ENCODE results near the gene RASGRP3.
A peak's percentile ranks its signal among the peaks of the same experiment; 100 is the strongest.

RASGRP3 gene

DNA sequence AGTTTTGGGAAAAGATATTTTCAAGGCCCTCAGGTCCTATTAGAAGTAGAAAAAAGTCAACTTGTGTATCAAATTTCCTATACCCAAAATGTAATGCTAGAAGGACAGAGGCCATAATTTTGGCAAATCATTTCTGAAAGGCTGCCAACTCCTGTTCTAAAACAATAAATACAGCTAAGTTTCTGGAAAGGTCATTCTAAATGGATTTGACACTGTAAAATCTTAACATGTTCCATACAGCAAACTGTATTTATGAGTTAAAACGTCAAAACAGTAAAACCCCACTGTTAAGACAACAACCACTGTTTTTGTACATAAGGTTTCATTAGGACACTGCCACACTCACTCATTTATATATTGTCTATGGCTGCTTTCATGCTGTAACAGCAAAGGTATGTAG is 113.0 kb downstream of the RASGRP3 start:
- DNase-seq, result no peak

- no peak for DNase-seq
Observed at GRCh38 chr2:33595385-33595784, 118.9 kb downstream of the RASGRP3 start.

- no peak for DNase-seq
Observed at GRCh38 chr2:33597026-33597425, 120.6 kb downstream of the RASGRP3 start.

GRCh38 chr2:33598561-33599174 is 122.2 kb downstream of the RASGRP3 start:
- peak; percentile 15 for DNase-seq

DNA sequence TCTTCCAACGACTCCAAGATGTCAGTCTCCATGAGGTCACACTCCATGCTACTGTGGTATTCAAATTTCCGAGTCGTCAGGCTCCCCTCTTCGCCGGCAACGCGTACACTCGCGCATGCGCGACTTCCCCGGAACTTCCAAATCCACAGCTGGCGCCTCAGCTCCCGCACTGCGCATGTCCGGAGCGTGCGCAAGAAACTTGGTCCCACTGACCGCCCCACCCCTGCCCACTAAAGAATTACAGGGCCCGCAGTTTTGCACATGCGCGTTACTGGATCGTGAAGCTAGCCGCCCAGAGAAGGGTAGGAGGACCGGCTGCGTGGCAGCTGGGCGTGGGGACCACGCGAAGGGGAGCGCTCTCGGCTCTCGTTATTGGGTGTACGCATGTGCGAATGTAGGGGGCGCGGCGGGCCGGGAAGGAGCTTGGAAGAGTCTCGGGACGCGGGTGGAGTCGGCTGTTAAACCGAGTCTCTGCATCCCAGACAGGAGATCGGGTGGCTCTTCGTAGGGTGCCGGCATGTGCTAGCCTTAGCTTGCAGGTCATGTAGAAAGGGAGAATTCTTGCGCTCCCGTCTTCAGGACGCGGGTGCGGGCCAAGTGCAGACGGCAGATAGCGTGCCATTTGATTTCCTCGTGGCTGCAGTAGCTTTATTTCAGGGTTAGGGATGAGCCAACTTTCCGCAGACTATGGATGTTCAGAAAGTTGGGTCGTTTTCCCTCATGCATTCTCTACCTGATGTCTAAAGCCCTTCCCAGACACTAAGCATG is 122.9 kb downstream of the RASGRP3 start, which contains the start of gene FAM98A:
Gene FAM98A, minus strand, starts transcription at position 125 of the 768 bp plus-strand sequence. Its CDS starts 78 bp downstream, at position 47.
- peak; percentile 97 for DNase-seq

DNA sequence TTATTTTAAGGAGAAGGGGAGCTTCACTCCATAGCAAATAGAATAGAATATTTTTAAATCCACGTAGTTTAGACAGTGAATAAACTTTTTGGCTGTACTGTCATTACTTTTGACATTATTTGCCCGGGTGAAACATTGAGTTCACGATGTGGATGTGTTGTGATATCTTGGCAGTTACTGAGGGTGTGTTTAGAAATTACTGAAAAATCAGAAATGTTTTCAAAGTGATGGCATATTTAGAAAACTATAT is 123.4 kb downstream of the RASGRP3 start:
- DNase-seq, result no peak

GRCh38 chr2:33602201-33602830 is 125.9 kb downstream of the RASGRP3 start:
- DNase-seq, result no peak

GRCh38 chr2:33603416-33603815 is 127.0 kb downstream of the RASGRP3 start:
- DNase-seq, result no peak

DNA sequence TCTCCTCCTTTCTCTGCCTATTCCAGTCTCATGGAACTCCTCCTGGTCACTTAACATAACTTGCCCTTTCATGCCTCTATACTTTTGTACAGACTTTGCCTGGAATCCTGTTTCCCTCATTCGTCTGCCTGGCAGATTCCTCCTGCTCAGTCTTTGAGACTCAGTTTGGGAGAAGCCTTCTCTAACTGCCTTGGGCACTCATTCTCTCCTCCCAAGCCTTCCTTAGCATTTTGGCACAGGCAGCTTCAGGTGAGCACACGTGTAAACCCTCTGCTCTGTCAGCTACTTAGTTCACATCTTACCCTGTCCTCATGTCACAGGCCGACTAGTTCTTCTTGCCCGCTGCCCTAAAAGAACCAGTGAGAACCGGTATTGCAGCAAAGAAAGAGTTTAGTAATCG is 128.6 kb downstream of the RASGRP3 start:
- DNase-seq, result no peak

DNA sequence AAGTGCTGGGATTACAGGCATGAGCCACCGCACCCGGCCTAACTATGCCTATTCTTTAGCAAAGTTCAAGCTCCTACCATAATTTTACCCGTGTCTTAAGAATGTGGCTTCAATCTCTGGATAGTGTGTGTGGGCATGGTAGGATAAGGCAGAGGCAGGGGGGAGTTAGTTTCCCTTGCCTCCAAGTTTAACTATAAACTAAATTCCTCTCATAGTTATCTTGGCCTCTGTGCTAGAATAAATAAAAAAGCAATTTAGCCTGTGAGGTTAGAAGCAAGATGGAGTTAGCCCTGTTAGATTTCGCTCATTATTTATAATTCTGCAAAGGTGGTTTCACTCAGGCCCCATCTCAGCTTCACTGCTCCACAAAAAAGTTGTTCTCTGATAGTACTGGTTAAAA is 129.7 kb downstream of the RASGRP3 start:
- DNase-seq, result no peak

- no peak for DNase-seq
Observed at GRCh38 chr2:33606622-33607021, 130.2 kb downstream of the RASGRP3 start.

DNA sequence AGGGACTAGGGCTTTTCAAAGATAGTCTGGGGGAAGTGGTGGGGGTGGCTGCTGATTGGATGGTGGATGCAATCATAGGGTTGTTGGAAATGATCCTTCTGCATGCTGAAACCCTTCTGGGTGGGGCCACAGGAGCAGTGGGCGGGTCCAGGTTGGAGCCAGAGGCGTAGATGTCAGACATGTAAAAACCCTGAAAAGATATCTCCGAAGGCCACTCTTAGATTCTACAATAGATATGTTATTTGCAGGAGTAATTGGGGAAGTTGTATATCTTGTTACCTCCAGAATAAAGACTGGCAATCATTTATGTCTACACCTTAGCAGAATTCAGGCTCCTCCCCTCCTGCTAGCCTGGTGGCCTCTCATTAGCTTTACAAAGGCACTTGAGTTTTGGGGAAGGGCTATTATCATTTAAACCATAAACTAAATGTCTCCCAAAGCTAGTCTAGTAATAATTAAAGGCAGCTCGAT is 130.8 kb downstream of the RASGRP3 start:
- DNase-seq, result no peak

GRCh38 chr2:33607905-33608304 is 131.5 kb downstream of the RASGRP3 start:
- no peak for DNase-seq

GRCh38 chr2:33614190-33614589 is 137.7 kb downstream of the RASGRP3 start:
- DNase-seq, result no peak
